ENCODE results near the gene CACNG4. TPM values are rescaled to one million over a fixed set of nuclear protein-coding genes. Genes with fewer than 3 reads are reported as not detected.

Gene CACNG4
- total RNA-seq, 6 experiments from 2014 or later = not detected

DNA sequence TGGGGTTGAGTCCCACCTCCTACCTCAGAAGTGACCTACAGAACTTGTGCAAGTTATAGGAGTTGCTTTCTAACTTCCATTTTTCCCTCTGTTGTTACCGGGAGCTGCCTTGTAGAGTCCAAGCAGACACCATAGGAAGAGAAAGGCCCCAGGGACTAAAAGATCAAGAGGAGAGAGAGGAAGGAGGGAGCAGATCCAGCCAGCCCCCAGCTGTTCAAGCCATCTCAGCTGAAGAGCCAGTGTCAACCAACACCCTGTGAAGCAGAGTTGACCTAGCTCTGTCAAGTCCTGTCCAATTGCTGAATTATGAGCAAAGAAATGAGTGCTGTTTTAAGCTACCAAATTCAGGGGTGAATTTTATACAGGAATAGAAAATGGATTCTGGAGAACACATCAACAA is 34.9 kb upstream of the CACNG4 start:
- DNase-seq = no peak
- Mint-ChIP-seq H3K4me1 (ENCODE audit: low read depth) (no peaks in the 10 kb centered on the region), H3K27me3 (ENCODE audit: insufficient read depth) (peaks cover 20% of the 10 kb centered on the region)

DNA sequence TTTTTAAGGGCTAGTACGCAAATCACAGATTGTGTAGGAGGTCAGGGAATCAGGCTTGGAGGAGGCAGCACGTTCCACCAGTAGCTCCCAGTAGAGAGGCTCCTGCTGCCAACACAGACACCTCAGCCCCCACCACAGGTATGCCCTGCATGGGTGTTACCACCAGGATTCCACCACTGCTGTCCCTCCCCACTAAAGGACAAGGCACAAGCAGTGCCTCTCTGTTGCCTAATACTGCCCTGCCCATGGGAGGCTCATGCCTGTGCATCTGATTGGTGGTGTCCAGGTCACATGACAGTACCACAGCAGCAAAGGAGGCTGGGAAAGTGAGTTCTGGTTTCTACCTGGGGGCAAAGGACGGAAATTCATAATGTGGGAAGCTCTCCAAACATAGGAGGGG is 33.6 kb upstream of the CACNG4 start:
- H3K4me3 Mint-ChIP-seq = no peak overlapping the region
- no peak overlapping the region for H3K27ac Mint-ChIP-seq
- TF ChIP-seq, protein P1, sequence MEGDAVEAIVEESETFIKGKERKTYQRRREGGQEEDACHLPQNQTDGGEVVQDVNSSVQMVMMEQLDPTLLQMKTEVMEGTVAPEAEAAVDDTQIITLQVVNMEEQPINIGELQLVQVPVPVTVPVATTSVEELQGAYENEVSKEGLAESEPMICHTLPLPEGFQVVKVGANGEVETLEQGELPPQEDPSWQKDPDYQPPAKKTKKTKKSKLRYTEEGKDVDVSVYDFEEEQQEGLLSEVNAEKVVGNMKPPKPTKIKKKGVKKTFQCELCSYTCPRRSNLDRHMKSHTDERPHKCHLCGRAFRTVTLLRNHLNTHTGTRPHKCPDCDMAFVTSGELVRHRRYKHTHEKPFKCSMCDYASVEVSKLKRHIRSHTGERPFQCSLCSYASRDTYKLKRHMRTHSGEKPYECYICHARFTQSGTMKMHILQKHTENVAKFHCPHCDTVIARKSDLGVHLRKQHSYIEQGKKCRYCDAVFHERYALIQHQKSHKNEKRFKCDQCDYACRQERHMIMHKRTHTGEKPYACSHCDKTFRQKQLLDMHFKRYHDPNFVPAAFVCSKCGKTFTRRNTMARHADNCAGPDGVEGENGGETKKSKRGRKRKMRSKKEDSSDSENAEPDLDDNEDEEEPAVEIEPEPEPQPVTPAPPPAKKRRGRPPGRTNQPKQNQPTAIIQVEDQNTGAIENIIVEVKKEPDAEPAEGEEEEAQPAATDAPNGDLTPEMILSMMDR (IDR thresholded peaks at IDR 0.05) = no peak
- no peaks in the 10 kb centered on the region for H3K9me3 Mint-ChIP-seq
- no peak for DNase-seq
- H3K36me3 Mint-ChIP-seq (ENCODE audit: low read depth) = no peaks in the 10 kb centered on the region
- no peaks in the 10 kb centered on the region for H3K4me1 Mint-ChIP-seq (ENCODE audit: low read depth)
- peaks cover 18% of the 10 kb centered on the region for H3K27me3 Mint-ChIP-seq (ENCODE audit: insufficient read depth)

More for the DNA sequence above, 34.9 kb upstream of the CACNG4 start:
- Mint-ChIP-seq H3K36me3 (ENCODE audit: low read depth) (no peaks in the 10 kb centered on the region), H3K27ac (no peak overlapping the region), H3K9me3 (no peaks in the 10 kb centered on the region), H3K4me3 (no peak overlapping the region)
- TF ChIP-seq, protein P1 (IDR thresholded peaks at IDR 0.05) = no peak

DNA sequence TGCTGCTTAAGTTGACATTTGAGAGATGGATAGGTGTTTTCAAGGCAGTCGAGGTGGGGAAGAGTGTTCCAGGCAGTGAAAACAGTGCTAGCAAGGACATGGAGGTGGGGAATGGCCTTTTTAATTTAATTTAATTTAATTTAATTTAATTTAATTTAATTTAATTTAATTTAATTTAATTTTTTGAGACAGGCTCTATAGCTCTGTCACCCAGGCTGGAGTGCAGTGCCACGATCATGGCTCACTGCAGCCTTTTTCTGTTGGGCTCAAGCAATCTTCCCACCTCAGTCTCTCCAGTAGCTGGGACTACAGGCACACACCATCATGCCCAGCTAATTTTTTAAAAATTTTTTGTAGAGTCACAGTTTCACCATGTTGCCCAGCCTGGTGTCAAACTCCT is 32.2 kb upstream of the CACNG4 start:
- TF ChIP-seq, protein P1 (IDR thresholded peaks at IDR 0.05) = no peak
- Mint-ChIP-seq H3K4me3 (no peak overlapping the region), H3K27ac (no peak overlapping the region), H3K9me3 (no peaks in the 10 kb centered on the region), H3K4me1 (ENCODE audit: low read depth) (no peaks in the 10 kb centered on the region), H3K27me3 (ENCODE audit: insufficient read depth) (peaks cover 16% of the 10 kb centered on the region), H3K36me3 (ENCODE audit: low read depth) (no peaks in the 10 kb centered on the region)
- no peak for DNase-seq

DNA sequence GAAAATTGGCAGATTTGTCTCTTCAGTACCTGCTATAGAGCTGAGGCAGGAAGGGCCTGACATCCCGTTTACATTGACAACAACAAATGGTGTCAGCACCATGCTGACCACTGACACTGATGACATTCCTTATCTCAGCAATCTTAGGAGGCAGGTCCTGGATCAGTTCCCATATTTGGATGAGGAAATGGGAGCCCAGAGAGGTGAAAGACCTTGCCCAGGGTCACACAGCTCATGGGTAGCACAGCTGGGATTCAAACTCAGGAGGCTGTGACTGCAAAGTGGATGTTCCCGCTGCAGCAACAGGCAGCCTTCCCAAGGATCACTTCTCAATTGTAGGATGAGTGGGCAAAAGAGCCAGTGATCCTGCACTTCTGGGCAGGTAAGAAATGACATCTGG is 30.5 kb upstream of the CACNG4 start:
- H3K4me3 Mint-ChIP-seq = no peak overlapping the region
- TF ChIP-seq, protein P1 (IDR thresholded peaks at IDR 0.05) = no peak
- H3K4me1 Mint-ChIP-seq (ENCODE audit: low read depth) = no peaks in the 10 kb centered on the region
- no peak for DNase-seq
- H3K27me3 Mint-ChIP-seq (ENCODE audit: insufficient read depth) = peaks cover 20% of the 10 kb centered on the region
- H3K9me3 Mint-ChIP-seq = no peaks in the 10 kb centered on the region
- no peaks in the 10 kb centered on the region for H3K36me3 Mint-ChIP-seq (ENCODE audit: low read depth)
- no peak overlapping the region for H3K27ac Mint-ChIP-seq

DNA sequence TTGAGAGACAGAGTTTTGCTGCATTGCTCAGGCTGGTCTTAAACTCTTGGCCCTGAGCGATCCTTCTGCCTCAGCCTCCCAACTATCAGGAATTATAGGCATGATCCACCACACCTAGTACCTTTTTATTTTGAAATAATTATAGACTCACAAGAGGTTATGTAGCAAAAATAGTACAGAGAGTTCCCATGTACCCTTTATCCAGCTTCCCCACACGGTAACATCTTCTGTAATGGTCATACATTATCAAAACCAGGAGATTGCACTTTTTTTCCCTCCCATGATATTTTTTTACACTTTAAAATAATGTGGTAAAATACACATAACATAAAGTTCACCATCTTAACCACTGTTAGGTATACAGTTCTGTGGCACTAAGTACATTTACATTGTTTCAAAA is 28.8 kb upstream of the CACNG4 start:
- Mint-ChIP-seq H3K27me3 (ENCODE audit: insufficient read depth) (peaks cover 18% of the 10 kb centered on the region), H3K36me3 (ENCODE audit: low read depth) (no peaks in the 10 kb centered on the region), H3K27ac (no peak overlapping the region), H3K4me1 (ENCODE audit: low read depth) (no peaks in the 10 kb centered on the region), H3K9me3 (no peaks in the 10 kb centered on the region), H3K4me3 (no peak overlapping the region)
- DNase-seq = no peak
- TF ChIP-seq, protein P1 (IDR thresholded peaks at IDR 0.05) = no peak

DNA sequence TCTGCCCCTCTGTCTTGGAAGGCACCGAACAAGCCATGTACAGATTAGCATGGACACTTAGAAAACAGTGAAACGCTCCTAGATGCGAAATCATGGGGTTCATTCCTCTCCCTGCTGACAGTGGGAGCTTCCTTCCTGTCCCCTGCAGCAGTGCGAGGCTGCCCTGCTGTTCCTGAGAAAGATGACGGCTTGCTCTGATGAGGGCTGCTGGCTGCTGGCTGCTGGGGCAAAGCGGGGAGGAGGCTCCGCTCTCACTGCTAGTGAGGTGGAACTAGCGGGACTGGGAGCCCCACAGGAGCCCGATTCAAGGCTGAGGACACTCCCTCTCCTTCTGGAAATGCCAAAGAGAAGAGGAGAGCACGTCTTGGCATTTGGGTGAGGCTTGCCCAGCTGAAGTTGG is 25.9 kb upstream of the CACNG4 start:
- Mint-ChIP-seq H3K9me3 (no peaks in the 10 kb centered on the region), H3K27ac (no peak overlapping the region), H3K4me1 (ENCODE audit: low read depth) (no peaks in the 10 kb centered on the region), H3K4me3 (no peak overlapping the region), H3K27me3 (ENCODE audit: insufficient read depth) (peaks cover 27% of the 10 kb centered on the region), H3K36me3 (ENCODE audit: low read depth) (no peaks in the 10 kb centered on the region)
- TF ChIP-seq, protein P1 (IDR thresholded peaks at IDR 0.05) = no peak
- DNase-seq = no peak

All from HFFc6 (cell line).